ENCODE data around the gene COL15A1.

DNA sequence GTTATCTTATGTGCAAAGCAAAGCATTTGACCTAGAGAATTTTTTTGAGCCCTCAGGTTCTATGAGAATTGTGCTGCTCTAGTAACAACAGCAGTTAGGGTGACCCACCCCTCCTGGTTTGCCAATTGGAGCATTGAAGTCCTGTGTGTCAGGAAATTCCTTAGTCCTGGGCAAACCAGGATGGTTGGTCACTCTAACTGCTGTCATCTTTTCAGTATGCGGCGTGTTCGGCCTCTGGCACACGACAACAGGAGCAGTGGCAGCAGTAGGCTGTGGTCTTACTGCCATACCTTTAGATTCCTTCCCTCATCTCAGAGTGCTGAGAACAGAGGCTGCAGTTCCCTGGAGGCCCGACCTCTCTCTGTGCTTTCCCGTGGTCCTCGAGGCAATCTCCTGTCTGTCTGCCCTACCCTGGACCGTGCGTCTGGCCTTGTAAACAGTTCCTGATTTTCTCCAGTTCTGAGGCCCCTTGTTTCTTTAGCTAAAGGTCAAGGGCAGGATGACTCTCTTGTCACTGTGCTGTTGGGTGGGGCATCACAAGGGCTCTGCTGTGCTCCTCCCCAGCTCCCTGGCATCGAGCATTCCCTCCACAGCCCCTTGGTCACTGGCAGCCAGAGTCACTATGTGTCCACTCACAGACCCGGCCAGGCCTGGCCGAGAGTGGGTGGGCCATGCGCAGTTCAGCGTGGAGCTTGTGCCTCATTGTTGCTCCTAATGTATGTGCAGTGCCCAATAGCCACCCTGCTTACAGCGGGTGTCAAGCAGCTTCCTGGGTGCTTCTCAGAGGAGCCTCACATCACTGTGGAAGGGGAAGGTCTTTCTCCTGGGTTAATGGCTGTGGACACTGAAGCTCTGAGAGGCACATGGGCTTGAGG is 18.5 kb upstream of the COL15A1 start:
- TF ChIP-seq CTCF (conservative IDR thresholded peaks at IDR 0.05; ENCODE audit: low read length) = no peak
- TF ChIP-seq EZH2phosphoT487 (IDR thresholded peaks at IDR 0.05; ENCODE audit: borderline replicate concordance) = no peak
